ENCODE results near the gene APOOL.
A peak's percentile ranks its signal among the peaks of the same experiment; 100 is the strongest.

The APOOL gene

GRCh38 chrX:85084770-85085393 is 81.2 kb downstream of the APOOL start:
- peak; percentile 5 for DNase-seq

DNA sequence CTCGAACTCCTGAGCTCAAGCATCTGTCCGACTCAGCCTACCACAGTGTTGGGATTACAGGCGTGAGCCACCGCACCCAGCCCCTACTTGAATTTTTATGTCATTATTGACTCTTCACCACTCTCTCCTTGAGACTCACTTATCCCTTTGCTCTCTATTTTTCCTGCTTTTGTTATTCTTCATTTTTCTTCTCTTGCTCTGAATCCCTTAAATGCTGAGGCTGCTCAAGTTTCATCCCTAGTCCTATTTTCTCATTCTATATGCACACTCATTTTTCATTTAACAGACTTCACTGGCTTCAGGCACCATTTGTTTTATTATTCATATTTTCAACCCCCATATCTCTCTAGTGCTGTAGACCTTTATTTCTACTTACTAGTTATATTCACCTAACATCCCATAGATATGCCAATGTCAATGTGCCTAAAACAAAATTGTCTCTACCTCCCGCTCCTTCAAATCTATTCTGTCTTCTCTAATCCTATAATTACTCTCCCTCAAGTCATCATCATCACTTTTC is 85.7 kb downstream of the APOOL start:
- DNase-seq = no peak

- DNase-seq = peak; percentile 85
These were observed 103.7 kb downstream of the APOOL start for GRCh38 chrX:85107407-85107806.

DNA sequence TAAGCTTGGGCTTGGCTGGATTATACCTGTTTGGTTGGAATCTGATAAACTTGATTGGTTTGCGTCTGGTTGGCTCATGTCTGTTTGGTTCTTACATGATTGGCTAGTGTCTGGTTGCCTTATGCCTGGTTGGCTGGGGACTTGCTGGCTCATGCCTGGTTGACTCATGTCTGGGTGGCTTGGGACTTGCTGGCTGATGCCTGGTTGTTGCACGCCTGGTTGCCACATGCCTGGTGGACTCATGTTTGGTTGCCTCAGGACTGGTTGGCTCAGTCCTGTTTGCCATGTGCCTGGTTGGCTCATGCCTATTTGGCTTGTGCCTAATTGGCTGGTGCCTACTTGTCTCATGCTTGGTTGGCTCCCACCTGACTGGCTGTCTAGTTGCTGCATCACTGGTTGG is 104.5 kb downstream of the APOOL start:
- DNase-seq = peak; percentile 44

GRCh38 chrX:85109235-85109634 is 105.6 kb downstream of the APOOL start:
- DNase-seq = no peak

GRCh38 chrX:85111347-85111746 is 107.7 kb downstream of the APOOL start:
- DNase-seq = no peak

DNA sequence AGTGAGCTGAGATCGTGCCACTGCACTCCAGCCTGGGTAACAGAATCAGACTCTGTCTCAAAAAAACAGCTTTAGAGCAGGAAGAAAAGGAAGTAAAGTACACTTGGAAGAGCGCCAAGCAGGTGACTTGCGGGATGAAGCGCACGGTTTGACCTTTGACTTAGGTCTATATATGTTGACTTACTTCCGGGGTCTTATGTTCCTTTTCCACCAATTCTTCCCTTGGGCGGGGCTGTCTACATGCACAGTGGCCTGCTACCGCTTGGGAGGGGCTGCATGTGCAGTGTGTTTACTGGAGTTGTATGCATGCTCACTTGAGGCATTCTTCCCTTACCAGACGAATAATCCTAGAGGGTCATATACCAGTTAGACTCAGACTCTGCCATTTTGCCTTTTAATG is 108.6 kb downstream of the APOOL start:
- no peak for DNase-seq

DNA sequence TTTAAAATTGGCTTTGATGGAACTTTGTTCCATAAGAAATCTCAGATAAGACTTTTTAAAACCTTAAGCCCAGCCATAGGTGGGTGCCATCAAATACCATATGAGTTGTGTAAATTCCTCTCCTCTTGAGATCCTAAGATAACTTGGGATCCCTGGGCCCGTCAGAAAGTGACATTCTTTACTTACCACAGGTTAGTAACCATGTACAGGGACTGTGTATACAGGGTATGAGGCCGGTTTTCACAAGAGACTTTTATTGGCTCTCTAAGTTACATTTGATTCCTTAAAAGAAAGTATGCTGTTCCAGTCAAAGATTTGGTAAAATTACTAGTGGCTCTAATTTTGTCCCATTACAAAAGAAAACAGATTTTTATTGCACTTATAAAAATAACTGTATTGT is 110.1 kb downstream of the APOOL start:
- DNase-seq = no peak

- DNase-seq = no peak
These were observed 110.5 kb downstream of the APOOL start for GRCh38 chrX:85114171-85114570.

- no peak for DNase-seq
These were observed 111.1 kb downstream of the APOOL start for GRCh38 chrX:85114776-85115175.

DNA sequence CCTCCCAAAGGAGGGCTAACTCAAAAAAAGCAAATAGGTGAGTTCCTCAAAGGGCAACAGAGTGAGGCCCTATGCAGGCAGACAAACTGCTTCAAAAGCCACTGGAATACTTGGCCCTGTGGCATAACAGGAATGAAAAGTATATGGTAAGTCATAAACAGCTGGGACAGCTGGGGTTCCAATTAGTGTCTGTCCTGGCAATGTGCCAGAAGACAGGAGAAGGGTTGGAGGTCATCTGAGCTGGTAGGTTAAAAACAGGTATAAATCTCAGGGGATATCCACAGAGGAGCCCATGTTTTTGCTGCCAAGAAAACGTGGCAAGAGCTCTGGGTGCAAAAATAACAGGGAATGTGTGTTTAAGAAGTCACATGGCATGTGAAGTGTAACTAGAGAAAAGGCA is 111.6 kb downstream of the APOOL start:
- no peak for DNase-seq

GRCh38 chrX:85136409-85136808 is 132.7 kb downstream of the APOOL start:
- DNase-seq = no peak

DNA sequence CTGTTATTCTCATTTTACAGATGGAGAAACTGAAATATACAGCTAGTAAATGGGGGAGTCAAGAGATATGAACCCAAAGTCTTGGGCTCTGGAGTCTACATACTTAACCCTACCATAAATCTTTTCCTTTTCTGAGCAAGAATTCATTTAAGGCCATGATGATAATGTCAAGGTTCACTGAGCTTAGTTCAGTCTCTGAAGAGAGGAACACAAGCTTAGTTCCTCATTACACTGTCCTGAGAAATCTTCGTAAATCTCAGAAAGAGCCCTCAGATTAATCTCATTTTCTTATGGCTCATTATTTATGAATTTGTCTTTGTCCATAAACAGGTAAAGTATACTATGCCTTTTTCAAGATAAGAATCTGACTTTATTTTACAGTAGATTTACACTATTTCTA is 135.7 kb downstream of the APOOL start:
- no peak for DNase-seq

DNA sequence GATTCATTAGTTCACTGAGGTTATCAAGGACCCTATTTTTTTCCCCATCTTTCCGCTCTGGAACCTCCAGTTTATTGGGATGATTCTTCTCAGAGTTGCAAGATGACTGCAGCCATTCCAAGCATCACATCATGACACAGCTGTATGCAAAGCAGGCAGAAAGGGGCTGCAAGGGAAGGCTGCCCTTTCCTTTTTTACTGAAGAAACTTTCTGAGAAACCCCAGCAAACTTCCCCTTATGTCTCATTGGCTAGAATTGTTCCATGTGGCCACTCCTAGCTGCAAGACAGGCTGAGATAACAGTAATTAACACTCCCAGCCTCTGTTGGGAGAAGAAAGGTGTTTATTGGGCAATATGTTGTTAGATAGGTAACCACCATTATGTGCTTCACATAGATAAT is 137.3 kb downstream of the APOOL start:
- DNase-seq = no peak
